ENCODE results near the gene C1QTNF4. TPM values are rescaled to one million over a fixed set of nuclear protein-coding genes. Genes with fewer than 3 reads are reported as not detected.
A peak's percentile ranks its signal among the peaks of the same experiment; 100 is the strongest.

Gene C1QTNF4
- total and polyA plus RNA-seq, 10 of the 15 experiments (the other 5 are each of a cell fraction or from before 2014, with no cell fraction given): 0.06 TPM; not detected in 9

GRCh38 chr11:47642099-47642855 lies 48.1 kb upstream of the C1QTNF4 start, which contains the start of gene MTCH2 (continued):
- TF ChIP-seq, protein P1, sequence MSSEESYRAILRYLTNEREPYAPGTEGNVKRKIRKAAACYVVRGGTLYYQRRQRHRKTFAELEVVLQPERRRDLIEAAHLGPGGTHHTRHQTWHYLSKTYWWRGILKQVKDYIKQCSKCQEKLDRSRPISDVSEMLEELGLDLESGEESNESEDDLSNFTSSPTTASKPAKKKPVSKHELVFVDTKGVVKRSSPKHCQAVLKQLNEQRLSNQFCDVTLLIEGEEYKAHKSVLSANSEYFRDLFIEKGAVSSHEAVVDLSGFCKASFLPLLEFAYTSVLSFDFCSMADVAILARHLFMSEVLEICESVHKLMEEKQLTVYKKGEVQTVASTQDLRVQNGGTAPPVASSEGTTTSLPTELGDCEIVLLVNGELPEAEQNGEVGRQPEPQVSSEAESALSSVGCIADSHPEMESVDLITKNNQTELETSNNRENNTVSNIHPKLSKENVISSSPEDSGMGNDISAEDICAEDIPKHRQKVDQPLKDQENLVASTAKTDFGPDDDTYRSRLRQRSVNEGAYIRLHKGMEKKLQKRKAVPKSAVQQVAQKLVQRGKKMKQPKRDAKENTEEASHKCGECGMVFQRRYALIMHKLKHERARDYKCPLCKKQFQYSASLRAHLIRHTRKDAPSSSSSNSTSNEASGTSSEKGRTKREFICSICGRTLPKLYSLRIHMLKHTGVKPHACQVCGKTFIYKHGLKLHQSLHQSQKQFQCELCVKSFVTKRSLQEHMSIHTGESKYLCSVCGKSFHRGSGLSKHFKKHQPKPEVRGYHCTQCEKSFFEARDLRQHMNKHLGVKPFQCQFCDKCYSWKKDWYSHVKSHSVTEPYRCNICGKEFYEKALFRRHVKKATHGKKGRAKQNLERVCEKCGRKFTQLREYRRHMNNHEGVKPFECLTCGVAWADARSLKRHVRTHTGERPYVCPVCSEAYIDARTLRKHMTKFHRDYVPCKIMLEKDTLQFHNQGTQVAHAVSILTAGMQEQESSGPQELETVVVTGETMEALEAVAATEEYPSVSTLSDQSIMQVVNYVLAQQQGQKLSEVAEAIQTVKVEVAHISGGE (CRISPR knock-in tag; IDR thresholded peaks at IDR 0.05): no peak
- TF ChIP-seq SUPT20H (IDR thresholded peaks at IDR 0.05; ENCODE audit: borderline replicate concordance, control insufficient read depth, low read depth, low read length) (no peak), KDM1A (IDR thresholded peaks at IDR 0.05; ENCODE audit: borderline replicate concordance) (no peak), ZNF207 (IDR thresholded peaks at IDR 0.05; ENCODE audit: borderline replicate concordance) (peak; percentile 73; the same call in 1 of the 2 replicates), TCF7 (IDR thresholded peaks at IDR 0.05; ENCODE audit: borderline replicate concordance) (no peak), HSF1 (IDR thresholded peaks at IDR 0.05; ENCODE audit: low read depth, low read length) (no peak), NFYB (IDR thresholded peaks at IDR 0.05; ENCODE audit: insufficient read depth, low read depth, low read length) (peak; percentile 50; the same call in 1 of the 2 replicates), MEF2A (IDR thresholded peaks at IDR 0.05; ENCODE audit: insufficient read depth, low read depth, low read length) (no peak), NR2C1 (IDR thresholded peaks at IDR 0.05) (0 out of 2 replicates have a peak, but pooled peaks have one; percentile 23), JUND (IDR thresholded peaks at IDR 0.05; ENCODE audit: low read depth, low read length) (no peak), STAT1 (conservative IDR thresholded peaks at IDR 0.05) (no peak), NFIC (IDR thresholded peaks at IDR 0.05; ENCODE audit: low read depth, low read length) (no peak), MYB (IDR thresholded peaks at IDR 0.05; ENCODE audit: borderline replicate concordance, low read depth, low read length) (no peak), CREM (IDR thresholded peaks at IDR 0.05; ENCODE audit: low read depth) (no peak; the same call in 1 of the 2 replicates), RFX5 (IDR thresholded peaks at IDR 0.05; ENCODE audit: low read depth, low read length) (no peak), SREBF2 (IDR thresholded peaks at IDR 0.05; ENCODE audit: low read length) (no peak), HDGF (IDR thresholded peaks at IDR 0.05) (no peak)
- TF ChIP-seq, protein P2, sequence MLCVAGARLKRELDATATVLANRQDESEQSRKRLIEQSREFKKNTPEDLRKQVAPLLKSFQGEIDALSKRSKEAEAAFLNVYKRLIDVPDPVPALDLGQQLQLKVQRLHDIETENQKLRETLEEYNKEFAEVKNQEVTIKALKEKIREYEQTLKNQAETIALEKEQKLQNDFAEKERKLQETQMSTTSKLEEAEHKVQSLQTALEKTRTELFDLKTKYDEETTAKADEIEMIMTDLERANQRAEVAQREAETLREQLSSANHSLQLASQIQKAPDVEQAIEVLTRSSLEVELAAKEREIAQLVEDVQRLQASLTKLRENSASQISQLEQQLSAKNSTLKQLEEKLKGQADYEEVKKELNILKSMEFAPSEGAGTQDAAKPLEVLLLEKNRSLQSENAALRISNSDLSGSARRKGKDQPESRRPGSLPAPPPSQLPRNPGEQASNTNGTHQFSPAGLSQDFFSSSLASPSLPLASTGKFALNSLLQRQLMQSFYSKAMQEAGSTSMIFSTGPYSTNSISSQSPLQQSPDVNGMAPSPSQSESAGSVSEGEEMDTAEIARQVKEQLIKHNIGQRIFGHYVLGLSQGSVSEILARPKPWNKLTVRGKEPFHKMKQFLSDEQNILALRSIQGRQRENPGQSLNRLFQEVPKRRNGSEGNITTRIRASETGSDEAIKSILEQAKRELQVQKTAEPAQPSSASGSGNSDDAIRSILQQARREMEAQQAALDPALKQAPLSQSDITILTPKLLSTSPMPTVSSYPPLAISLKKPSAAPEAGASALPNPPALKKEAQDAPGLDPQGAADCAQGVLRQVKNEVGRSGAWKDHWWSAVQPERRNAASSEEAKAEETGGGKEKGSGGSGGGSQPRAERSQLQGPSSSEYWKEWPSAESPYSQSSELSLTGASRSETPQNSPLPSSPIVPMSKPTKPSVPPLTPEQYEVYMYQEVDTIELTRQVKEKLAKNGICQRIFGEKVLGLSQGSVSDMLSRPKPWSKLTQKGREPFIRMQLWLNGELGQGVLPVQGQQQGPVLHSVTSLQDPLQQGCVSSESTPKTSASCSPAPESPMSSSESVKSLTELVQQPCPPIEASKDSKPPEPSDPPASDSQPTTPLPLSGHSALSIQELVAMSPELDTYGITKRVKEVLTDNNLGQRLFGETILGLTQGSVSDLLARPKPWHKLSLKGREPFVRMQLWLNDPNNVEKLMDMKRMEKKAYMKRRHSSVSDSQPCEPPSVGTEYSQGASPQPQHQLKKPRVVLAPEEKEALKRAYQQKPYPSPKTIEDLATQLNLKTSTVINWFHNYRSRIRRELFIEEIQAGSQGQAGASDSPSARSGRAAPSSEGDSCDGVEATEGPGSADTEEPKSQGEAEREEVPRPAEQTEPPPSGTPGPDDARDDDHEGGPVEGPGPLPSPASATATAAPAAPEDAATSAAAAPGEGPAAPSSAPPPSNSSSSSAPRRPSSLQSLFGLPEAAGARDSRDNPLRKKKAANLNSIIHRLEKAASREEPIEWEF (IDR thresholded peaks at IDR 0.05; ENCODE audit: insufficient replicate concordance, low read depth, low read length): no peak
